SK-N-SH treated with all-trans-retinoic acid at 6 μM for 48 hours (cell line): ENCODE data around the gene PLCB1.

Experiments
- ATAC-seq: fragments of 200-7000 bp; cut with Tn5 transposase; 3 replicates; pipeline ENCODE4 v1.9.1; 2020; ENCODE audit warnings: mild to moderate bottlenecking, moderate library complexity
- ARNTL ChIP-seq: fragments of 450-650 bp; formaldehyde crosslinking; IDR thresholded peaks from 2 replicates; pipeline ENCODE4 v1.5.0; 2020; ENCODE audit warnings: low read depth, mild to moderate bottlenecking, moderate library complexity, borderline replicate concordance
- CREB5 ChIP-seq: fragments of 250-450 bp; sonication (Bioruptor Pico); IDR thresholded peaks from 2 replicates; pipeline ENCODE4 v1.5.1; 2020; ENCODE audit warnings: low read depth, mild to moderate bottlenecking, moderate library complexity
- CSDC2 ChIP-seq: fragments of 250-450 bp; sonication (Bioruptor Pico); IDR thresholded peaks from 2 replicates; pipeline ENCODE4 v1.5.0; 2020; ENCODE audit warnings: mild to moderate bottlenecking, moderate library complexity
- CSRNP3 ChIP-seq: fragments of 250-450 bp; sonication (Bioruptor Pico); IDR thresholded peaks from 2 replicates; pipeline ENCODE4 v1.5.1; 2021; ENCODE audit warnings: mild to moderate bottlenecking, moderate library complexity
- ESRRG ChIP-seq: fragments of 250-450 bp; sonication (Bioruptor Pico); IDR thresholded peaks from 2 replicates; pipeline ENCODE4 v1.6.1; 2021; ENCODE audit warnings: mild to moderate bottlenecking
- GLIS3 ChIP-seq: fragments of 250-450 bp; sonication (Bioruptor Pico); IDR thresholded peaks from 2 replicates; pipeline ENCODE4 v1.5.0; 2020; ENCODE audit warnings: mild to moderate bottlenecking, moderate library complexity
- ISL1 ChIP-seq: fragments of 250-450 bp; sonication (Bioruptor Pico); IDR thresholded peaks from 2 replicates; pipeline ENCODE4 v2.1.2; 2022; ENCODE audit warnings: mild to moderate bottlenecking, moderate library complexity
- OSR1 ChIP-seq: fragments of 250-450 bp; sonication (Bioruptor Pico); IDR thresholded peaks from 2 replicates; pipeline ENCODE4 v1.8.0; 2022; ENCODE audit warnings: moderate library complexity, mild to moderate bottlenecking, inconsistent platforms
- PATZ1 ChIP-seq: fragments of 250-450 bp; sonication (Bioruptor Pico); IDR thresholded peaks from 2 replicates; pipeline ENCODE4 v1.8.0; 2020; ENCODE audit warnings: mild to moderate bottlenecking, moderate library complexity, borderline replicate concordance
- POU6F1 ChIP-seq: fragments of 250-450 bp; sonication (Bioruptor Pico); IDR thresholded peaks from 2 replicates; pipeline ENCODE4 v1.8.0; 2021; ENCODE audit warnings: low read depth, mild to moderate bottlenecking, moderate library complexity, borderline replicate concordance
- PPARA ChIP-seq: fragments of 250-450 bp; sonication (Bioruptor Pico); IDR thresholded peaks from 2 replicates; pipeline ENCODE4 v1.5.0; 2020; ENCODE audit warnings: mild to moderate bottlenecking, borderline replicate concordance
- RARB ChIP-seq: fragments of 250-450 bp; sonication (Bioruptor Pico); IDR thresholded peaks from 2 replicates; pipeline ENCODE4 v1.8.0; 2021; ENCODE audit warnings: mild to moderate bottlenecking, moderate library complexity
- SNAI2 ChIP-seq: fragments of 250-450 bp; sonication (Bioruptor Pico); IDR thresholded peaks from 2 replicates; pipeline ENCODE4 v1.5.0; 2020; ENCODE audit warnings: mild to moderate bottlenecking, moderate library complexity
- TCF4 ChIP-seq: fragments of 250-450 bp; sonication (Bioruptor Pico); IDR thresholded peaks from 2 replicates; pipeline ENCODE4 v1.8.0; 2021; ENCODE audit warnings: mild to moderate bottlenecking, moderate library complexity, borderline replicate concordance
- TSHZ2 ChIP-seq: fragments of 250-450 bp; sonication (Bioruptor Pico); IDR thresholded peaks from 2 replicates; pipeline ENCODE4 v1.5.0; 2020; ENCODE audit warnings: mild to moderate bottlenecking, moderate library complexity
- ZC3H10 ChIP-seq: fragments of 250-450 bp; sonication (Bioruptor Pico); IDR thresholded peaks from 2 replicates; pipeline ENCODE4 v1.5.1; 2021; ENCODE audit warnings: mild to moderate bottlenecking, moderate library complexity
- ZFP3 ChIP-seq: fragments of 250-450 bp; sonication (Bioruptor Pico); IDR thresholded peaks from 2 replicates; pipeline ENCODE4 v1.5.0; 2020; ENCODE audit warnings: mild to moderate bottlenecking, moderate library complexity
- ZFP30 ChIP-seq: fragments of 450-650 bp; formaldehyde crosslinking; IDR thresholded peaks from 2 replicates; pipeline ENCODE4 v1.5.0; 2022; ENCODE audit warnings: mild to moderate bottlenecking, moderate library complexity
- ZNF565 ChIP-seq: fragments of 450-650 bp; formaldehyde crosslinking; conservative IDR thresholded peaks from 2 replicates; pipeline ENCODE4 v1.5.0; 2020; ENCODE audit warnings: low read depth, mild to moderate bottlenecking, moderate library complexity
- ZNF70 ChIP-seq: fragments of 450-650 bp; formaldehyde crosslinking; IDR thresholded peaks from 2 replicates; pipeline ENCODE4 v1.5.0; 2020; ENCODE audit warnings: mild to moderate bottlenecking, moderate library complexity
- ZNF8 ChIP-seq: fragments of 450-650 bp; formaldehyde crosslinking; IDR thresholded peaks from 2 replicates; pipeline ENCODE4 v1.5.0; 2020; ENCODE audit warnings: mild to moderate bottlenecking, moderate library complexity

Gene PLCB1

GRCh38 chr20:8803065-8803464 is 671.0 kb downstream of the PLCB1 start (continued):
- no peak for TF ChIP-seq CSRNP3 (CRISPR knock-in tag)
- TF ChIP-seq ZC3H10 = no peak
- no peak for TF ChIP-seq ISL1
- no peak for TF ChIP-seq CREB5 (CRISPR knock-in tag)
- no peak for TF ChIP-seq ESRRG (CRISPR knock-in tag)
- TF ChIP-seq ZNF8 (CRISPR knock-in tag) = no peak

- no peak for TF ChIP-seq POU6F1
- TF ChIP-seq RARB (CRISPR knock-in tag) = no peak
- TF ChIP-seq TCF4 (CRISPR knock-in tag) = no peak
- no peak for TF ChIP-seq PATZ1 (CRISPR knock-in tag)
- TF ChIP-seq PPARA (CRISPR knock-in tag) = no peak
- no peak for TF ChIP-seq ZFP3 (CRISPR knock-in tag)
- TF ChIP-seq ZC3H10 = no peak
- TF ChIP-seq CREB5 (CRISPR knock-in tag) = no peak
- no peak for TF ChIP-seq ZNF8 (CRISPR knock-in tag)
- TF ChIP-seq CSDC2 (CRISPR knock-in tag) = no peak
- no peak for TF ChIP-seq SNAI2
- no peak for TF ChIP-seq ZNF565 (CRISPR knock-in tag)
- no peak for TF ChIP-seq ESRRG (CRISPR knock-in tag)
- no peak for TF ChIP-seq OSR1 (CRISPR knock-in tag)
- TF ChIP-seq TSHZ2 = no peak
- no peak for TF ChIP-seq ZFP30 (CRISPR knock-in tag)
- no peak for ATAC-seq
Measured at GRCh38 chr20:8803941-8804340, 671.9 kb downstream of the PLCB1 start.

- no peak for TF ChIP-seq ESRRG (CRISPR knock-in tag)
- TF ChIP-seq POU6F1 = no peak
- TF ChIP-seq ISL1 = no peak
- no peak for TF ChIP-seq ZNF8 (CRISPR knock-in tag)
- no peak for TF ChIP-seq CSDC2 (CRISPR knock-in tag)
- TF ChIP-seq OSR1 (CRISPR knock-in tag) = no peak
- no peak for TF ChIP-seq ZFP30 (CRISPR knock-in tag)
- no peak for TF ChIP-seq ARNTL (CRISPR knock-in tag)
- no peak for TF ChIP-seq CSRNP3 (CRISPR knock-in tag)
- no peak for TF ChIP-seq ZNF70 (CRISPR knock-in tag)
- no peak for TF ChIP-seq GLIS3
- no peak for TF ChIP-seq SNAI2
- no peak for TF ChIP-seq ZNF565 (CRISPR knock-in tag)
- TF ChIP-seq ZC3H10 = no peak
- ATAC-seq = no peak
Measured at GRCh38 chr20:8805737-8806442, 673.8 kb downstream of the PLCB1 start.
